ENCODE measurements around the gene LIME1. TPM values are rescaled to one million over a fixed set of nuclear protein-coding genes. Genes with fewer than 3 reads are reported as not detected.

The LIME1 gene
- total and polyA plus RNA-seq, 4 experiments from 2014 or later, result 162 to 324 (median 233) TPM

DNA sequence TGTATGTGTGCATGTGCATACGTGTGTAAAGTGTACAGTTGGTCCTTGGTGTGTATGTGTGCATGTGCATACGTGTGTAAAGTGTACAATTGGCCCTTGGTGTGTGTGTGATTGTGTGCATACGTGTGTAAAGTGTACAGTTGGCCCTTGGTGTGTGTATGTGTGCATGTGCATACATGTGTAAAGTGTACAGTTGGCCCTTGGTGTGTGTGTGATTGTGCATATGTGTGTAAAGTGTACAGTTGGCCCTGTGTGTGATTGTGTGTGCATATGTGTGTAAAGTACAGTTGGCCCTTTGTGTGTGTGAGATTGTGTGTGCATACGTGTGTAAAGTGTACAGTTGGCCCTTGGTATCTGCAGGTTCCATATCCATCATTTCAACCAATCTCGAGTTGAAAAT, 5.1 kb upstream of the LIME1 start:
- Histone ChIP-seq H3K27me3 (ENCODE audit: insufficient read depth, low read length) (no peaks in the 10 kb centered on the region), H3K36me3 (ENCODE audit: insufficient read depth, low read length) (peaks cover 22% of the 10 kb centered on the region), H3K9me3 (ENCODE audit: control insufficient read depth in 1 of 2, low read length in 2 of 2) (no peaks in the 10 kb centered on the region), H3K4me1 (ENCODE audit: insufficient read depth, low read length) (peaks cover 72% of the 10 kb centered on the region), H3K27ac (ENCODE audit: low read depth, low read length) (peak overlapping the region; percentile 29), H3K4me3 (ENCODE audit: low read length in 2 of 2) (peak overlapping the region in 1 of 2 donors; percentile 51)
- peaks cover 35 to 46% (median 36%) of the 10 kb centered on the region in 4 donors for H3K4me1 Mint-ChIP-seq
- intact Hi-C loops (cut with micrococcal nuclease), result no loop called here
- H3K36me3 Mint-ChIP-seq, result peaks cover 15 to 36% of the 10 kb centered on the region in 2 donors
- ChIA-PET CTCF (ENCODE audit: partially characterized antibody) (no interaction called here), POLR2A (ENCODE audit: partially characterized antibody) (interaction anchor here (1.1 to 1.5 kb wide), 2 partner anchors 23 to 92 kb away, joined by 3 to 5 read pairs; partner anchors contain the start of genes ARFRP1 and ZGPAT)
- H3K4me3 Mint-ChIP-seq, result no peak overlapping the region
- H3K27ac Mint-ChIP-seq, result no peak overlapping the region
- no peak for DNase-seq
- H3K27me3 Mint-ChIP-seq, result no peaks in the 10 kb centered on the region
- H3K9me3 Mint-ChIP-seq, result peaks cover 0 to 2% (median under 1%) of the 10 kb centered on the region in 8 donors

- Mint-ChIP-seq H3K27me3 (no peaks in the 10 kb centered on the region), H3K4me3 (no peak overlapping the region), H3K27ac (no peak overlapping the region), H3K4me1 (peaks cover 31 to 42% (median 32%) of the 10 kb centered on the region in 4 donors), H3K9me3 (peaks cover 0 to 3% (median 0%) of the 10 kb centered on the region in 8 donors), H3K36me3 (peaks cover 11 to 40% of the 10 kb centered on the region in 2 donors)
- peaks cover 22% of the 10 kb centered on the region for H3K36me3 ChIP-seq (ENCODE audit: insufficient read depth, low read length)
- CTCF ChIA-PET (ENCODE audit: partially characterized antibody), result no interaction called here
- peaks cover 64% of the 10 kb centered on the region for H3K4me1 ChIP-seq (ENCODE audit: insufficient read depth, low read length)
- H3K9me3 ChIP-seq (ENCODE audit: control insufficient read depth in 1 of 2, low read length in 2 of 2), result no peaks in the 10 kb centered on the region
- intact Hi-C loops (cut with micrococcal nuclease), result no loop called here
- POLR2A ChIA-PET (ENCODE audit: partially characterized antibody), result interaction anchor here (7.0 kb wide), 1 partner anchor 24 kb away, joined by 202 read pairs; the partner anchor contains the start of genes ARFRP1 and ZGPAT
- H3K4me3 ChIP-seq (ENCODE audit: low read length in 2 of 2), result no peak overlapping the region
- no peak overlapping the region for H3K27ac ChIP-seq (ENCODE audit: low read depth, low read length)
- H3K27me3 ChIP-seq (ENCODE audit: insufficient read depth, low read length), result no peaks in the 10 kb centered on the region
- no peak for DNase-seq
Observed at GRCh38 chr20:63732118-63733095, 4.1 kb upstream of the LIME1 start.

- Mint-ChIP-seq H3K4me1 (peaks cover 26 to 35% (median 28%) of the 10 kb centered on the region in 4 donors), H3K27ac (peak overlapping the region in 1 of 7 donors; percentile 4), H3K9me3 (peaks cover 0 to 3% (median 0%) of the 10 kb centered on the region in 8 donors), H3K27me3 (no peaks in the 10 kb centered on the region), H3K36me3 (peaks cover 11 to 37% of the 10 kb centered on the region in 2 donors), H3K4me3 (no peak overlapping the region)
- peaks cover 22% of the 10 kb centered on the region for H3K36me3 ChIP-seq (ENCODE audit: insufficient read depth, low read length)
- POLR2A ChIA-PET (ENCODE audit: partially characterized antibody), result interaction anchor here (1.4 to 7.0 kb wide), 2 partner anchors 25 to 75 kb away, joined by 3 to 202 read pairs; partner anchors contain the start of genes ARFRP1, RTEL1 and ZGPAT
- intact Hi-C loops (cut with micrococcal nuclease), result no loop called here
- CTCF ChIA-PET (ENCODE audit: partially characterized antibody), result no interaction called here
- H3K4me1 ChIP-seq (ENCODE audit: insufficient read depth, low read length), result peaks cover 58% of the 10 kb centered on the region
- no peak overlapping the region for H3K4me3 ChIP-seq (ENCODE audit: low read length in 2 of 2)
- H3K27ac ChIP-seq (ENCODE audit: low read depth, low read length), result no peak overlapping the region
- DNase-seq, result no peak
- H3K27me3 ChIP-seq (ENCODE audit: insufficient read depth, low read length), result no peaks in the 10 kb centered on the region
- no peaks in the 10 kb centered on the region for H3K9me3 ChIP-seq (ENCODE audit: control insufficient read depth in 1 of 2, low read length in 2 of 2)
Observed at GRCh38 chr20:63733117-63733516, 3.3 kb upstream of the LIME1 start.

DNA sequence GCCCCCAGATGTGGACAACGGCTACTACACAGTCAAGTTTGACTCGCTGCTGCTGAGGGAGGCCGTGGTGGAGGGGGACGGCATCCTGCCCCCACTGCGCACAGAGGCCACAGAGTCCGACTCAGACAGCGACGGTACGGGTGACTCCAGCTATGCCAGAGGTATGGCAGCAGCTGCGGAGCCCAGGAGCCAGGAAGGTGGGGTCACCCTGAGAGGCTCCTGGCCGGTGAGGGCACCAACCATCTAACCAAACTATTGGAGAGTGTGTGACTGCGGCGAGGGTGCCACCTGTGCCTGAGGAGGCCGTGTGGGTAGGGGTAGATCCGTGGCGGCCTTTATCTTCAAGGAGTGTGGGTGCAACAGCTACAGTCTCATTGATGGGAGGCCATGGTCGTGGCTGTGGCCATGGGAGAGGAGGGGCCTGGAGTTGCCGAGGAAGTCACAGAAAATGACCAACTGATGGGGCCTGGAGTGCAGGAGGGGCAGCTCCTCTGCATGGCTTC, 2.8 kb upstream of the LIME1 start:
- POLR2A ChIA-PET (ENCODE audit: partially characterized antibody), result interaction anchor here (1.0 to 7.0 kb wide), 3 partner anchors 26 to 76 kb away, joined by 3 to 202 read pairs (median 3); partner anchors contain the start of genes ARFRP1, RTEL1 and ZGPAT
- peaks cover 22% of the 10 kb centered on the region for H3K36me3 ChIP-seq (ENCODE audit: insufficient read depth, low read length)

DNA sequence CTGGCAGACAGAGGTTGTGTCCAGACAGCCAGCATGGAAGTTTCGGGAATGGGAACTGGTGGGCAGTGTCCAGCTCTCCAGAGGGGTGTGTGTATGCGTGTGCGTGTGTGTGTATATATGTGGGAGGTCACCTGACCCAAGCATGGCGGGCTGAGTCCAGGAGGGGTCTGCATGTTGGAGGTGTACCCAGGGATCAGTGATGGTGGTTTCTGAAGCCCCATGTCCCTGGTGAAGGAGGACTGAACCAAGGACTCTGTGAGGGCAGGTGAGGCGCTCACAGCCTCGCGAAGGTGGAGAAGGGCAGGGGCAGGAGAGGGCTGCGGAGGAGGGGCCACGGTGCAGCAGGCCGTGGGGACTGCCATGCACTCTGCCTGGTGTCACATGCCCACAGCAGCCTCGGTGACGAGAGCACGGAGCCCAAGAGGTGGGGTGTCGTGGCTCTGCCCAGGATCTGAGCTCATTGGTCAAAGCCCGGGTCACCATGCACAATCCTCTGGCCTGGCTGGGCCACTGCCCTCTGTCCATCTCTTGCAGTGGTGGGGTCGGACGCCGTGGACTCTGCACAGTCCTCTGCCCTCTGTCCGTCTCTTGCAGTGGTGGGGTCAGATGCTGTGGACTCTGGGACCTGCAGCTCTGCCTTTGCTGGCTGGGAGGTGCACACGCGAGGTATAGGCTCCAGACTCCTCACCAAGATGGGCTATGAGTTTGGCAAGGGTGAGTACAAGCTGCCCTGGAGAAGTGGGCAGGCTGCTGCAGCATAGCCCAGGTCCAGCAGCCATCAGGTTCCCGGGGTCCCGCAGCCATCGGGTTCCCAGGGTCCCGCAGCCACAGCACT, 2.1 kb upstream of the LIME1 start:
- no peak overlapping the region for H3K4me3 ChIP-seq (ENCODE audit: low read length in 2 of 2)
- DNase-seq, result no peak
- CTCF ChIA-PET (ENCODE audit: partially characterized antibody), result interaction anchor here (1.6 kb wide), 1 partner anchor 26 kb away, joined by 7 read pairs; the partner anchor contains the start of genes ARFRP1 and ZGPAT
- peak overlapping the region in 3 of 7 donors; percentile 50 to 69 (median 60) for H3K27ac Mint-ChIP-seq
- H3K9me3 ChIP-seq (ENCODE audit: control insufficient read depth in 1 of 2, low read length in 2 of 2), result no peaks in the 10 kb centered on the region
- peaks cover 0 to 3% (median 0%) of the 10 kb centered on the region in 8 donors for H3K9me3 Mint-ChIP-seq
- peak overlapping the region in 3 of 8 donors; percentile 12 to 54 (median 46) for H3K4me3 Mint-ChIP-seq
- H3K27ac ChIP-seq (ENCODE audit: low read depth, low read length), result no peak overlapping the region
- POLR2A ChIA-PET (ENCODE audit: partially characterized antibody), result interaction anchor here (1.0 to 7.0 kb wide), 4 partner anchors 26 to 310 kb away, joined by 3 to 202 read pairs (median 3); partner anchors contain the start of genes ARFRP1, RTEL1 and ZGPAT
- peaks cover 54% of the 10 kb centered on the region for H3K4me1 ChIP-seq (ENCODE audit: insufficient read depth, low read length)
- no peaks in the 10 kb centered on the region for H3K27me3 Mint-ChIP-seq
- H3K36me3 ChIP-seq (ENCODE audit: insufficient read depth, low read length), result peaks cover 22% of the 10 kb centered on the region
- H3K4me1 Mint-ChIP-seq, result peaks cover 19 to 28% (median 20%) of the 10 kb centered on the region in 4 donors
- peaks cover 7 to 30% of the 10 kb centered on the region in 2 donors for H3K36me3 Mint-ChIP-seq
- intact Hi-C loops (cut with micrococcal nuclease), result no loop called here
- no peaks in the 10 kb centered on the region for H3K27me3 ChIP-seq (ENCODE audit: insufficient read depth, low read length)

More for the DNA sequence above, 2.8 kb upstream of the LIME1 start:
- Histone ChIP-seq H3K4me3 (ENCODE audit: low read length in 2 of 2) (no peak overlapping the region), H3K27ac (ENCODE audit: low read depth, low read length) (no peak overlapping the region), H3K4me1 (ENCODE audit: insufficient read depth, low read length) (peaks cover 58% of the 10 kb centered on the region), H3K9me3 (ENCODE audit: control insufficient read depth in 1 of 2, low read length in 2 of 2) (no peaks in the 10 kb centered on the region), H3K27me3 (ENCODE audit: insufficient read depth, low read length) (no peaks in the 10 kb centered on the region)
- Mint-ChIP-seq H3K27ac (peak overlapping the region in 2 of 7 donors; percentile 50 to 60), H3K4me3 (peak overlapping the region in 1 of 8 donors; percentile 46), H3K36me3 (peaks cover 7 to 33% of the 10 kb centered on the region in 2 donors), H3K4me1 (peaks cover 21 to 30% (median 23%) of the 10 kb centered on the region in 4 donors), H3K27me3 (no peaks in the 10 kb centered on the region), H3K9me3 (peaks cover 0 to 3% (median 0%) of the 10 kb centered on the region in 8 donors)
- DNase-seq, result no peak
- CTCF ChIA-PET (ENCODE audit: partially characterized antibody), result interaction anchor here (1.6 kb wide), 1 partner anchor 26 kb away, joined by 7 read pairs; the partner anchor contains the start of genes ARFRP1 and ZGPAT
- intact Hi-C loops (cut with micrococcal nuclease), result no loop called here

All from CD4-positive, alpha-beta memory T cell (primary cell).